Coronary artery (tissue), 2 donors: ENCODE data around the gene CRYGC.
"Not testable (repeated sequence)": the region's sequence is repeated elsewhere in the genome, so short reads cannot be mapped to it uniquely, and the experiment has no call there.

Experiments
- DNase-seq: peaks from one replicate; pipeline ENCODE4 v3.0.0-alpha.2; 2017; ENCODE audit warnings: low spot score
- H3K27ac ChIP-seq, 2 donors: fragments of 200-600 bp; sonication (generic); one replicate each; pipeline ENCODE4 v1.5.1; 2016 to 2019
- H3K4me3 ChIP-seq: fragments of 200-600 bp; sonication (generic); 2 replicates; pipeline ENCODE4 v1.5.1; 2016; ENCODE audit warnings: mild to moderate bottlenecking, moderate library complexity
- TF ChIP-seq, protein P1 (sequence below): fragments of 200-600 bp; sonication (generic); IDR thresholded peaks from one replicate; pipeline ENCODE4 v1.5.1; 2019; ENCODE audit warnings: antibody characterized with exemption

Gene CRYGC

GRCh38 chr2:208122248-208122647 is 7.4 kb downstream of the CRYGC start:
- TF ChIP-seq, protein P1, sequence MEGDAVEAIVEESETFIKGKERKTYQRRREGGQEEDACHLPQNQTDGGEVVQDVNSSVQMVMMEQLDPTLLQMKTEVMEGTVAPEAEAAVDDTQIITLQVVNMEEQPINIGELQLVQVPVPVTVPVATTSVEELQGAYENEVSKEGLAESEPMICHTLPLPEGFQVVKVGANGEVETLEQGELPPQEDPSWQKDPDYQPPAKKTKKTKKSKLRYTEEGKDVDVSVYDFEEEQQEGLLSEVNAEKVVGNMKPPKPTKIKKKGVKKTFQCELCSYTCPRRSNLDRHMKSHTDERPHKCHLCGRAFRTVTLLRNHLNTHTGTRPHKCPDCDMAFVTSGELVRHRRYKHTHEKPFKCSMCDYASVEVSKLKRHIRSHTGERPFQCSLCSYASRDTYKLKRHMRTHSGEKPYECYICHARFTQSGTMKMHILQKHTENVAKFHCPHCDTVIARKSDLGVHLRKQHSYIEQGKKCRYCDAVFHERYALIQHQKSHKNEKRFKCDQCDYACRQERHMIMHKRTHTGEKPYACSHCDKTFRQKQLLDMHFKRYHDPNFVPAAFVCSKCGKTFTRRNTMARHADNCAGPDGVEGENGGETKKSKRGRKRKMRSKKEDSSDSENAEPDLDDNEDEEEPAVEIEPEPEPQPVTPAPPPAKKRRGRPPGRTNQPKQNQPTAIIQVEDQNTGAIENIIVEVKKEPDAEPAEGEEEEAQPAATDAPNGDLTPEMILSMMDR = no peak
- Histone ChIP-seq H3K27ac (no peak overlapping the region), H3K4me3 (no peak overlapping the region)
- no peak for DNase-seq

DNA sequence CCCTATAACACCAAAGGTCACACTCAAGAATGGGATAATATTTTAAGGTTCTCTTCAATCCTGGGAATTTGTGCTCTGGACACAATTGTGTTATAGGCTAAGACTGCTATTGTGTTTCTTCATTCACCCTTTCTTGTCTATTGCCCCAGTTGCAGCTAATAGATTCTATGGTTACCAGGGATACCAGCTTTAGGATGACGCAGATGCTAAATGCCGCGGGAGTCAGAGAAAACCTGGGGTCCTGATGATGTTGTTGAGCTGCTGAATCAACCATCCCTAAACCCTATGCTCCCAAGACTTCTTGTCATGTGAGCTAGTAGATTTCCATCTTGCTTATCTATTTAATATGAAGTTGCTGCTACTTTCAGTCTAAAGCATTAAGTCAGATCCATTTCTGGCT is 10.7 kb downstream of the CRYGC start:
- Histone ChIP-seq H3K4me3 (no peak overlapping the region), H3K27ac (no peak overlapping the region)
- no peak for DNase-seq
- TF ChIP-seq, protein P1 = no peak

DNA sequence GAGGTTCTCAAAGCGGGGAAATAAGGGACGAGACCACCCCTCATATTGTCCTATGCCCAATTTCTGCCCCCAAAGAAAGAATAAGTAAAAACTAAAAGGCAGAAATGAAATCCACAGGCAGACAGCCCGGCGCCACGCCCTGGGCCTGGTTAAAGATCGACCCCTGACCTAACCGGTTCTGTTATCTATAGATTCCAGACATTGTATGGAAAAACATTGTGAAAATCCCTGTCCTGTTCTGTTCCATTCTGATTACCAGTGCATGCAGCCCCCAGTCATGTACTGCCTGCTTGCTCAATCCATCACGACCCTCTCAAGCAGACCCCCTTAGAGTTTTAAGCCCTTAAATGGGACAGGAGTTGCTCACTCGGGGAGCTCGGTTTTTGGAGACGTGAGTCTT is 12.2 kb downstream of the CRYGC start:
- not testable (repeated sequence) for DNase-seq, H3K27ac ChIP-seq, H3K4me3 ChIP-seq

GRCh38 chr2:208112969-208113368 is 16.7 kb downstream of the CRYGC start:
- H3K27ac ChIP-seq = no peak overlapping the region
- TF ChIP-seq, protein P1 = no peak
- DNase-seq = no peak
- H3K4me3 ChIP-seq = no peak overlapping the region

- not testable (repeated sequence) for DNase-seq, H3K27ac ChIP-seq
- H3K4me3 ChIP-seq = peak overlapping the region; percentile 45
Measured at GRCh38 chr2:208112273-208112745, 17.3 kb downstream of the CRYGC start.

- TF ChIP-seq, protein P1 = no peak
- Histone ChIP-seq H3K4me3 (no peak overlapping the region), H3K27ac (no peak overlapping the region)
- no peak for DNase-seq
Measured at GRCh38 chr2:208103616-208104015, 26.0 kb downstream of the CRYGC start.

- TF ChIP-seq, protein P1 = no peak
- H3K4me3 ChIP-seq = no peak overlapping the region
- DNase-seq = no peak
- no peak overlapping the region for H3K27ac ChIP-seq
Measured at GRCh38 chr2:208101716-208102631, 27.7 kb downstream of the CRYGC start.
